Endodermal cell (in vitro differentiated cells): Measurements from ENCODE around the gene FURIN. TPM values are rescaled to one million over a fixed set of nuclear protein-coding genes. Genes with fewer than 3 reads are reported as not detected.

Experiments
- DNase-seq: peaks from one replicate; pipeline ENCODE4 v3.0.0-alpha.2; 2017
- H3K27ac ChIP-seq: 2 replicates; pipeline ENCODE4 v1.5.1; 2013; ENCODE audit warnings: mild to moderate bottlenecking, low read depth, low read length, moderate library complexity
- H3K27me3 ChIP-seq: 2 replicates; pipeline ENCODE4 v1.6.1; 2013; ENCODE audit warnings: mild to moderate bottlenecking, low read length, moderate library complexity; ENCODE audit not compliant: insufficient read depth, control insufficient read depth, poor library complexity, severe bottlenecking
- H3K36me3 ChIP-seq: 2 replicates; pipeline ENCODE4 v1.7.0; 2013; ENCODE audit warnings: mild to moderate bottlenecking, low read length, moderate library complexity; ENCODE audit not compliant: control insufficient read depth, insufficient read depth
- H3K4me1 ChIP-seq: one replicate; pipeline ENCODE4 v1.7.0; 2013; ENCODE audit warnings: low read length; ENCODE audit not compliant: control insufficient read depth, insufficient read depth
- H3K4me3 ChIP-seq: 2 replicates; pipeline ENCODE4 v1.5.1; 2013; ENCODE audit warnings: mild to moderate bottlenecking, low read length, moderate library complexity
- H3K9ac ChIP-seq: 2 replicates; pipeline ENCODE4 v1.6.1; 2013; ENCODE audit warnings: mild to moderate bottlenecking, low read length, moderate library complexity; ENCODE audit not compliant: poor library complexity, severe bottlenecking; ENCODE audit errors: extremely low read depth
- H3K9me3 ChIP-seq: 2 replicates; pipeline ENCODE4 v1.6.1; 2013; ENCODE audit warnings: mild to moderate bottlenecking, low read length, moderate library complexity; ENCODE audit not compliant: control insufficient read depth
- H3K27ac Mint-ChIP-seq: 2 replicates; pipeline ENCODE4 v1.8.0; 2020; ENCODE audit warnings: mixed read lengths
- H3K27me3 Mint-ChIP-seq: 2 replicates; pipeline ENCODE4 v1.8.0; 2021; ENCODE audit warnings: mild to moderate bottlenecking, mixed read lengths; ENCODE audit not compliant: insufficient read depth
- H3K36me3 Mint-ChIP-seq: 2 replicates; pipeline ENCODE4 v1.8.0; 2020; ENCODE audit warnings: low read depth, mixed read lengths
- H3K4me1 Mint-ChIP-seq: 2 replicates; pipeline ENCODE4 v1.8.0; 2020; ENCODE audit warnings: mixed read lengths
- H3K4me3 Mint-ChIP-seq: 2 replicates; pipeline ENCODE4 v1.8.0; 2020; ENCODE audit warnings: mild to moderate bottlenecking, moderate library complexity, mixed read lengths
- H3K9me3 Mint-ChIP-seq: 2 replicates; pipeline ENCODE4 v1.8.0; 2020; ENCODE audit warnings: mild to moderate bottlenecking, mixed read lengths
- WGBS, 2 experiments: methylation state at CpG; one replicate each; pipeline versions ENCODE4 v1.1.5 to v1.1.7; 2013; ENCODE audit warnings: missing lambda C conversion rate in 2 of 2, mixed read lengths in 1 of 2; ENCODE audit not compliant: insufficient coverage in 1 of 2, insufficient read length in 1 of 2; 5-methylcytosine and 5-hydroxymethylcytosine counted together
- total RNA-seq, 2 donors: library from RNA; stranded (reverse); fragmentation: NEBNext Ultra II Directional in 1 of 2; extraction: Animal tissue kit (Norgen Biotek cat#: 25700) in 1 of 2; gene quantifications; 2 replicates in 1 of 2; 3 replicates in 1 of 2; pipeline ENCODE4 v1.2.1, GENCODE V29; 2021
- TF ChIP-seq, protein P1 (sequence below): fragments of 200-600 bp; sonication (generic); conservative IDR thresholded peaks from 2 replicates; pipeline ENCODE4 v1.5.0; 2021; ENCODE audit warnings: antibody characterized with exemption, mild to moderate bottlenecking

FURIN gene
- total RNA-seq, 2 donors from 2014 or later, result 96.3 to 108 TPM

GRCh38 chr15:90883976-90884718 lies 15.8 kb downstream of the FURIN start, which contains the start of gene FES:
Gene FES (plus strand): TSS chr15:90884504. CDS start chr15:90885046, 542 bp downstream.
- peaks cover 19% of the 10 kb centered on the region for H3K4me1 Mint-ChIP-seq
- 20 to 47% methylated on average over 8 to 58 of the region's 58 CpGs for WGBS, 2 experiments
- peaks cover 17% of the 10 kb centered on the region for H3K36me3 Mint-ChIP-seq
- Histone ChIP-seq H3K4me1 (peaks cover 15% of the 10 kb centered on the region), H3K9me3 (no peaks in the 10 kb centered on the region), H3K36me3 (peaks cover 3% of the 10 kb centered on the region), H3K27ac (peak within 1 kb of the TSS; percentile 30), H3K4me3 (peak within 1 kb of the TSS; percentile 72), H3K9ac (peak within 1 kb of the TSS; percentile 30), H3K27me3 (no peaks in the 10 kb centered on the region)
- H3K27me3 Mint-ChIP-seq, result no peaks in the 10 kb centered on the region
- TF ChIP-seq, protein P1, sequence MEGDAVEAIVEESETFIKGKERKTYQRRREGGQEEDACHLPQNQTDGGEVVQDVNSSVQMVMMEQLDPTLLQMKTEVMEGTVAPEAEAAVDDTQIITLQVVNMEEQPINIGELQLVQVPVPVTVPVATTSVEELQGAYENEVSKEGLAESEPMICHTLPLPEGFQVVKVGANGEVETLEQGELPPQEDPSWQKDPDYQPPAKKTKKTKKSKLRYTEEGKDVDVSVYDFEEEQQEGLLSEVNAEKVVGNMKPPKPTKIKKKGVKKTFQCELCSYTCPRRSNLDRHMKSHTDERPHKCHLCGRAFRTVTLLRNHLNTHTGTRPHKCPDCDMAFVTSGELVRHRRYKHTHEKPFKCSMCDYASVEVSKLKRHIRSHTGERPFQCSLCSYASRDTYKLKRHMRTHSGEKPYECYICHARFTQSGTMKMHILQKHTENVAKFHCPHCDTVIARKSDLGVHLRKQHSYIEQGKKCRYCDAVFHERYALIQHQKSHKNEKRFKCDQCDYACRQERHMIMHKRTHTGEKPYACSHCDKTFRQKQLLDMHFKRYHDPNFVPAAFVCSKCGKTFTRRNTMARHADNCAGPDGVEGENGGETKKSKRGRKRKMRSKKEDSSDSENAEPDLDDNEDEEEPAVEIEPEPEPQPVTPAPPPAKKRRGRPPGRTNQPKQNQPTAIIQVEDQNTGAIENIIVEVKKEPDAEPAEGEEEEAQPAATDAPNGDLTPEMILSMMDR, result no peak
- H3K9me3 Mint-ChIP-seq, result no peaks in the 10 kb centered on the region
- peak within 1 kb of the TSS; percentile 56 for H3K4me3 Mint-ChIP-seq
- DNase-seq, result peak; percentile 89
- peak within 1 kb of the TSS; percentile 81 for H3K27ac Mint-ChIP-seq

- H3K9me3 Mint-ChIP-seq, result no peaks in the 10 kb centered on the region
- peaks cover 15% of the 10 kb centered on the region for H3K4me1 ChIP-seq
- DNase-seq, result no peak
- H3K27me3 Mint-ChIP-seq, result no peaks in the 10 kb centered on the region
- no peaks in the 10 kb centered on the region for H3K27me3 ChIP-seq
- H3K36me3 Mint-ChIP-seq, result peaks cover 11% of the 10 kb centered on the region
- H3K4me3 ChIP-seq, result peak overlapping the region; percentile 72
- no peak overlapping the region for H3K27ac ChIP-seq
- 76 to 83% methylated on average over 7 to 16 of the region's 16 CpGs for WGBS, 2 experiments
- H3K9ac ChIP-seq, result peak overlapping the region; percentile 30
- H3K4me3 Mint-ChIP-seq, result peak overlapping the region; percentile 56
- peaks cover 3% of the 10 kb centered on the region for H3K36me3 ChIP-seq
- H3K4me1 Mint-ChIP-seq, result peaks cover 19% of the 10 kb centered on the region
- TF ChIP-seq, protein P1, result no peak
- H3K9me3 ChIP-seq, result no peaks in the 10 kb centered on the region
- peak overlapping the region; percentile 35 for H3K27ac Mint-ChIP-seq
Observed at GRCh38 chr15:90884719-90885431, 16.5 kb downstream of the FURIN start.

DNA sequence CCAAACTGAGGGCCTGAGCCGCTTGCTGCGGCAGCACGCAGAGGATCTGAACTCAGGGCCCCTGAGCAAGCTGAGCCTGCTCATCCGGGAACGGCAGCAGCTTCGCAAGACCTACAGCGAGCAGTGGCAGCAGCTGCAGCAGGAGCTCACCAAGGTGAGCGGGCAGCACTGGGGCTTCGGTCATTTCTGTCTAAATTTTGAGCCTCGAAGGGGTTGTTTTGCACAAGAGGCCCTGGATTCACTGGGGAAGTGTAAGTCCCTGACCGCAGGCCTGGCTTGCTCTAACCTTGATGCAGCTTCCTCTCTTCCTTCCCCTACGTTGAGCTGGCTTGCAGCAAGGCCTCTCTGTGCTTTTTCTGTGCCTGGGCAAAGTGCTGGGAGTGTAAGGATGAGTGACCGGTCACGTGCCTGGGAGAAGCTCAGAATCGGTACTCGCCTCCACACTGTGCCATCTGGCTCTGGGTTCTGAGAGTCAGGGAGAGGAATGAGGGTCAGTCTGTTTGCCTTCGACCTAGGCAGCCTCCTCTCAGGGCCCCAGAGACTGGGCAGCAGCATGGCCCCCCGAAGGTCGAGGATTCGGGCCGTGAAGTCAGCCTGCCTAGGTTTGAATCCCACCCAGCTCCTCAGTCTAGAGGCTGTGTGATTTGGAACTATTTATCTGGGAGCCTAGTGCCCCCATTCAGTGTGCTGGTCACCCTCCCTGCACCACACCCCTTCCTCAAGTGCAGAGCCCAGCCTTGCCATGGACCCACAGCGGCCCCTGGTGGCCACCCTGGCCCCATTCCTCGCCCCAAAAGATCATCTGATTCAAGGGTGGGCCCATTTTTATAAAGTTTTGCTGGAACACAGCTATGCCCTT lies 17.3 kb downstream of the FURIN start:
- DNase-seq, result peak; percentile 94
- 79 to 87% methylated on average over 15 to 23 of the region's 23 CpGs for WGBS, 2 experiments
- H3K27me3 Mint-ChIP-seq, result no peaks in the 10 kb centered on the region
- H3K27ac ChIP-seq, result no peak overlapping the region
- no peaks in the 10 kb centered on the region for H3K27me3 ChIP-seq
- H3K4me1 ChIP-seq, result peaks cover 15% of the 10 kb centered on the region
- H3K36me3 ChIP-seq, result peaks cover 3% of the 10 kb centered on the region
- H3K9ac ChIP-seq, result no peak overlapping the region
- no peaks in the 10 kb centered on the region for H3K9me3 Mint-ChIP-seq
- peaks cover 19% of the 10 kb centered on the region for H3K4me1 Mint-ChIP-seq
- H3K27ac Mint-ChIP-seq, result peak overlapping the region; percentile 35
- H3K36me3 Mint-ChIP-seq, result peaks cover 12% of the 10 kb centered on the region
- TF ChIP-seq, protein P1, result peak; percentile 98
- H3K4me3 ChIP-seq, result no peak overlapping the region
- peak overlapping the region; percentile 56 for H3K4me3 Mint-ChIP-seq
- no peaks in the 10 kb centered on the region for H3K9me3 ChIP-seq
